HepG2 (cell line): Measurements from ENCODE around the gene PRDM15. TPM values are rescaled to one million over a fixed set of nuclear protein-coding genes. Genes with fewer than 3 reads are reported as not detected.

Source experiments
- ATAC-seq: fragments of 200-7000 bp; cut with Tn5 transposase; 3 replicates; pipeline ENCODE4 v1.9.1; 2020; ENCODE audit warnings: mild to moderate bottlenecking, moderate library complexity
- BruUV-seq: library from RNA; stranded (reverse); fragments of 400-500 nt; replicated peaks from 2 replicates; lab custom pipeline; 2021; lab: Mats Ljungman, UMichigan
- CTCF ChIA-PET: fragments of 300-600 bp; formaldehyde crosslinking; extraction: SDS; loops from one replicate; lab custom pipeline; 2021; ENCODE audit warnings: low total read pairs, inconsistent platforms, low intra/inter-chr PET ratio; lab: Yijun Ruan, JAX
- POLR2A ChIA-PET: fragments of 350-600 bp; sonication (Branson Sonifier 250); formaldehyde crosslinking; loops from one replicate; lab custom pipeline; 2020; ENCODE audit warnings: antibody characterized with exemption, inconsistent platforms; lab: Yijun Ruan, JAX
- DNase-seq: peaks from one replicate; pipeline ENCODE4 v3.0.0-alpha.2; 2015; ENCODE audit warnings: low spot score
- FAIRE-seq: peaks from 3 replicates; lab custom pipeline; 2011; peaks lifted over from hg19 to GRCh38; lab: Jason Lieb, UNC
- H2AFZ ChIP-seq: one replicate; pipeline ENCODE4 v1.6.1; 2011; ENCODE audit warnings: low read length, inconsistent platforms
- H3K27ac ChIP-seq: fragments of 300-600 bp; 3 replicates; pipeline ENCODE4 v1.8.0; 2011; ENCODE audit warnings: mixed run types, mild to moderate bottlenecking, mixed read lengths, low read length, inconsistent platforms; ENCODE audit not compliant: insufficient read depth; ENCODE audit errors: extremely low read length
- H3K27me3 ChIP-seq, 2 experiments: fragments of 200-600 bp in 1 of 2; 2 replicates in 1 of 2; 3 replicates in 1 of 2; pipeline versions ENCODE4 v1.6.0 to v1.8.0; 2011; ENCODE audit warnings: low read length in 2 of 2, mild to moderate bottlenecking in 2 of 2, moderate library complexity in 2 of 2, inconsistent platforms in 1 of 2; ENCODE audit not compliant: insufficient read depth in 2 of 2, control insufficient read depth in 1 of 2
- H3K36me3 ChIP-seq, 2 experiments: fragments of 200-600 bp in 1 of 2; replicated peaks in 1 of 2; 2 replicates in 1 of 2; 3 replicates in 1 of 2; pipeline versions ENCODE4 v1.5.1 to v1.8.0; 2011; ENCODE audit warnings: low read length in 2 of 2, inconsistent platforms in 1 of 2; ENCODE audit not compliant: insufficient read depth in 2 of 2, control insufficient read depth in 1 of 2
- H3K4me1 ChIP-seq: 2 replicates; pipeline ENCODE4 v1.5.1; 2012; ENCODE audit warnings: low read length, inconsistent platforms; ENCODE audit not compliant: insufficient read depth
- H3K4me2 ChIP-seq: 2 replicates; pipeline ENCODE4 v1.6.0; 2011; ENCODE audit warnings: low read depth, low read length, inconsistent platforms
- H3K4me3 ChIP-seq, 3 experiments: fragments of 200-600 bp in 1 of 3; sonication (generic), shearing (Covaris generic) in 1 of 3; replicated peaks in 1 of 3; 2 replicates each; pipeline ENCODE4 v1.5.1; 2011 to 2016; ENCODE audit warnings: low read length in 3 of 3, inconsistent platforms in 2 of 3, low read depth in 2 of 3, mild to moderate bottlenecking in 2 of 3, control low read depth in 1 of 3, mixed read lengths in 1 of 3; ENCODE audit not compliant: insufficient read depth in 1 of 3
- H3K79me2 ChIP-seq: one replicate; pipeline ENCODE4 v1.6.1; 2011; ENCODE audit warnings: low read length, inconsistent platforms; ENCODE audit not compliant: insufficient read depth
- H3K9ac ChIP-seq: 2 replicates; pipeline ENCODE4 v1.6.0; 2011; ENCODE audit warnings: mild to moderate bottlenecking, low read depth, low read length, inconsistent platforms; ENCODE audit not compliant: insufficient read depth
- H3K9me3 ChIP-seq: 2 replicates; pipeline ENCODE4 v1.5.1; 2012; ENCODE audit warnings: mild to moderate bottlenecking, low read length
- H4K20me1 ChIP-seq: 2 replicates; pipeline ENCODE4 v1.6.0; 2011; ENCODE audit warnings: inconsistent platforms, mild to moderate bottlenecking, low read length, moderate library complexity; ENCODE audit not compliant: insufficient read depth
- CREBL2 ChIP-seq: sonication (generic); formaldehyde crosslinking; IDR thresholded peaks from 2 replicates; pipeline ENCODE4 v1.8.1; 2023; ENCODE audit warnings: missing genetic modification reagents, mild to moderate bottlenecking, borderline replicate concordance
- GABPB1 ChIP-seq: IDR thresholded peaks from 2 replicates; pipeline ENCODE4 v1.6.1; 2016; ENCODE audit warnings: mild to moderate bottlenecking, missing genetic modification reagents, moderate library complexity, missing compliant biosample characterization
- HES4 ChIP-seq: sonication (generic); formaldehyde crosslinking; IDR thresholded peaks from 2 replicates; pipeline ENCODE4 v1.9.0; 2021; ENCODE audit warnings: mild to moderate bottlenecking, missing genetic modification reagents, borderline replicate concordance
- RAD21 ChIP-seq: fragments of 450-650 bp; formaldehyde crosslinking; IDR thresholded peaks from 2 replicates; pipeline ENCODE4 v1.5.0; 2020; ENCODE audit warnings: mild to moderate bottlenecking
- SP140L ChIP-seq: sonication (generic); formaldehyde crosslinking; IDR thresholded peaks from 2 replicates; pipeline ENCODE4 v1.4.0; 2020; ENCODE audit warnings: missing genetic modification reagents, borderline replicate concordance
- SRSF1 ChIP-seq: fragments of 200-400 bp; formaldehyde crosslinking; optimal IDR thresholded peaks from 2 replicates; pipeline ENCODE3; 2017; ENCODE audit warnings: mild to moderate bottlenecking, low read depth, low read length, moderate library complexity
- TFDP1 ChIP-seq: IDR thresholded peaks from 2 replicates; pipeline ENCODE4 v1.6.1; 2016; ENCODE audit warnings: missing compliant biosample characterization, missing genetic modification reagents, borderline replicate concordance
- ZBTB26 ChIP-seq: IDR thresholded peaks from 2 replicates; pipeline ENCODE4 v1.6.1; 2016; ENCODE audit warnings: missing compliant biosample characterization, missing genetic modification reagents, borderline replicate concordance
- ZBTB33 ChIP-seq: sonication (generic); formaldehyde crosslinking; IDR thresholded peaks from 2 replicates; pipeline ENCODE4 v1.4.0; 2020; ENCODE audit warnings: missing genetic modification reagents
- ZKSCAN1 ChIP-seq: fragments of 150-350 bp; IDR thresholded peaks from 2 replicates; pipeline ENCODE4 v1.6.1; 2014; ENCODE audit warnings: low read length
- ZNF230 ChIP-seq: sonication (generic); formaldehyde crosslinking; IDR thresholded peaks from 2 replicates; pipeline ENCODE4 v1.4.0; 2020; ENCODE audit warnings: mild to moderate bottlenecking, missing genetic modification reagents
- ZNF251 ChIP-seq: sonication (generic); formaldehyde crosslinking; IDR thresholded peaks from 2 replicates; pipeline ENCODE4 v1.9.0; 2021; ENCODE audit warnings: mild to moderate bottlenecking, missing genetic modification reagents
- ZNF256 ChIP-seq: sonication (generic); formaldehyde crosslinking; conservative IDR thresholded peaks from 2 replicates; pipeline ENCODE4 v1.4.0; 2020; ENCODE audit warnings: missing genetic modification reagents
- ZNF678 ChIP-seq: sonication (generic); formaldehyde crosslinking; IDR thresholded peaks from 2 replicates; pipeline ENCODE4 v1.4.0; 2020; ENCODE audit warnings: mild to moderate bottlenecking, missing genetic modification reagents
- ZNF746 ChIP-seq: sonication (generic); formaldehyde crosslinking; IDR thresholded peaks from 2 replicates; pipeline ENCODE4 v1.8.0; 2022; ENCODE audit warnings: mild to moderate bottlenecking, missing genetic modification reagents
- ZNF749 ChIP-seq: sonication (generic); formaldehyde crosslinking; IDR thresholded peaks from 2 replicates; pipeline ENCODE4 v1.8.0; 2022; ENCODE audit warnings: mild to moderate bottlenecking, missing genetic modification reagents, moderate library complexity, borderline replicate concordance
- ZNF788 ChIP-seq: sonication (generic); formaldehyde crosslinking; IDR thresholded peaks from 2 replicates; pipeline ENCODE4 v1.5.0; 2020; ENCODE audit warnings: mild to moderate bottlenecking, missing genetic modification reagents, borderline replicate concordance
- ZUFSP ChIP-seq: sonication (generic); formaldehyde crosslinking; IDR thresholded peaks from 2 replicates; pipeline ENCODE4 v1.9.0; 2021; ENCODE audit warnings: missing genetic modification reagents, mild to moderate bottlenecking, borderline replicate concordance
- WGBS: methylation state at CpG from one replicate; pipeline ENCODE4 v1.1.6; 2017; ENCODE audit warnings: low lambda C conversion rate; 5-methylcytosine and 5-hydroxymethylcytosine counted together
- in situ Hi-C: cut with HindIII; loops from 2 replicates; pipeline ENCODE4 v1.10.0; 2017; ENCODE audit warnings: low pct_unique_long_range_greater_than_20kb; ENCODE audit not compliant: extremely low pct_ligation_motif_present
- intact Hi-C: fragments of 100-400 bp; cut with micrococcal nuclease; formaldehyde crosslinking; loops from one replicate; pipeline ENCODE4 v1.10.0; 2022; ENCODE audit not compliant: unreplicated experiment
- polyA plus RNA-seq, 8 experiments: library from polyadenylated mRNA; depleted of rRNA in 3 of 8; stranded (reverse) in 7 of 8; unstranded in 1 of 8; fragments of >200 nt; fragmentation: Illumina TruSeq in 4 of 8; extraction: Trizol in 4 of 8; gene quantifications; 2 replicates each; pipeline versions ENCODE4 v1.2.1 to v1.2.3, GENCODE V29; 2011 to 2016; ENCODE audit warnings: low read depth in 4 of 8, missing spikeins in 1 of 8, mixed read lengths in 1 of 8; ENCODE audit not compliant: insufficient read depth in 1 of 8
- total RNA-seq, 5 experiments: library from RNA; depleted of rRNA; stranded (reverse); fragments of >200 nt; fragmentation: Illumina TruSeq; extraction: Trizol; gene quantifications; 2 replicates each; pipeline ENCODE4 v1.2.3, GENCODE V29; 2016; ENCODE audit warnings: low read depth in 1 of 5

Gene PRDM15
- total and polyA plus RNA-seq, 2 of the 13 experiments (the other 11 are each of a cell fraction or from before 2014, with no cell fraction given), result 4.0 to 6.9 TPM

- no peak overlapping the region for H3K4me2 ChIP-seq
- no TSS peak for BruUV-seq
- in situ Hi-C loops (no loop called here), intact Hi-C loops (no loop called here)
- H3K9me3 ChIP-seq, result no peaks in the 10 kb centered on the region
- CTCF ChIA-PET, result no interaction called here
- H3K27me3 ChIP-seq, result no peaks in the 10 kb centered on the region
- H3K79me2 ChIP-seq, result no peaks in the 10 kb centered on the region
- H4K20me1 ChIP-seq, result no peaks in the 10 kb centered on the region
- FAIRE-seq (no peak), ATAC-seq (no peak), DNase-seq (no peak)
- WGBS, result 98% methylated on average over 17 of the region's 34 CpGs
- no peak overlapping the region for H2AFZ ChIP-seq
- H3K4me1 ChIP-seq, result no peaks in the 10 kb centered on the region
- peaks cover 2 to 32% of the 10 kb centered on the region in 2 experiments; a peak in 4 of 5 replicates for H3K36me3 ChIP-seq
- no peak overlapping the region for H3K4me3 ChIP-seq
- no peak overlapping the region for H3K27ac ChIP-seq
- POLR2A ChIA-PET, result no interaction called here
- H3K9ac ChIP-seq, result no peak overlapping the region
- TF ChIP-seq ZNF230 (CRISPR knock-in tag) (no peak), ZNF749 (CRISPR knock-in tag) (no peak), ZBTB33 (CRISPR knock-in tag) (no peak), RAD21 (CRISPR knock-in tag) (no peak), ZKSCAN1 (no peak), ZNF788 (CRISPR knock-in tag) (no peak), TFDP1 (CRISPR knock-in tag) (no peak), ZNF256 (no peak), ZNF678 (CRISPR knock-in tag) (no peak), ZNF746 (CRISPR knock-in tag) (no peak), SP140L (CRISPR knock-in tag) (no peak), CREBL2 (CRISPR knock-in tag) (no peak), GABPB1 (no peak), ZUFSP (CRISPR knock-in tag) (no peak), SRSF1 (no peak), HES4 (CRISPR knock-in tag) (no peak), ZNF251 (no peak), ZBTB26 (CRISPR knock-in tag) (no peak)
Measured at GRCh38 chr21:41809891-41810596, 69.1 kb downstream of the PRDM15 start.
